ENCODE data around the gene HERC3. TPM values are rescaled to one million over a fixed set of nuclear protein-coding genes. Genes with fewer than 3 reads are reported as not detected.
"Not testable (repeated sequence)": the region's sequence is repeated elsewhere in the genome, so short reads cannot be mapped to it uniquely, and the experiment has no call there.

HERC3 gene
- total RNA-seq, 4 donors from 2014 or later: 37.4 to 75.4 (median 47.8) TPM

DNA sequence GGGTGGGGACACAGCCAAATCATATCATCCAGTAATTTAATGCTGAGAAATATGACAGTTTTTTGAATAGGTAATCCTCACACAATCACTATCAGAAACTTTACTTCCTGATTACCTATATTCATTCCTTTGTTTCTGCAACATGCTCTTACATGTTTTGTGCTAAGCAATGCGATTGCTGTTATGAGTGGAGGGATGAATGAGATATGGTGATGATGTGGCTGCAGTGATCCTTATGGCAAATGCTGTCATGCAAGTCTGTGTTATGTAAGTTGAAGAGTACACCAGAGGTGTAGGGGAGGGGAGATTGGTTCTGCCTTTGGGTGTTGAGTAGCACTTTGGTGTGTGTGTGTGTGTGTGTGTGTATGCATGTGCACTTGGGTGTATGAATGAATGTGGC, 14.6 kb downstream of the HERC3 start:
- Histone ChIP-seq H3K27ac (no peak overlapping the region), H3K36me3 (peaks cover 0 to 6% of the 10 kb centered on the region in 2 donors), H3K27me3 (no peaks in the 10 kb centered on the region), H3K4me3 (replicated peaks in 1 of 3) (no peak overlapping the region), H3K9me3 (no peaks in the 10 kb centered on the region), H3K4me1 (peaks cover 5 to 22% of the 10 kb centered on the region in 2 donors)
- no peak for DNase-seq
- intact Hi-C loops (cut with DNase I): no loop called here
- TF ChIP-seq, protein P1, sequence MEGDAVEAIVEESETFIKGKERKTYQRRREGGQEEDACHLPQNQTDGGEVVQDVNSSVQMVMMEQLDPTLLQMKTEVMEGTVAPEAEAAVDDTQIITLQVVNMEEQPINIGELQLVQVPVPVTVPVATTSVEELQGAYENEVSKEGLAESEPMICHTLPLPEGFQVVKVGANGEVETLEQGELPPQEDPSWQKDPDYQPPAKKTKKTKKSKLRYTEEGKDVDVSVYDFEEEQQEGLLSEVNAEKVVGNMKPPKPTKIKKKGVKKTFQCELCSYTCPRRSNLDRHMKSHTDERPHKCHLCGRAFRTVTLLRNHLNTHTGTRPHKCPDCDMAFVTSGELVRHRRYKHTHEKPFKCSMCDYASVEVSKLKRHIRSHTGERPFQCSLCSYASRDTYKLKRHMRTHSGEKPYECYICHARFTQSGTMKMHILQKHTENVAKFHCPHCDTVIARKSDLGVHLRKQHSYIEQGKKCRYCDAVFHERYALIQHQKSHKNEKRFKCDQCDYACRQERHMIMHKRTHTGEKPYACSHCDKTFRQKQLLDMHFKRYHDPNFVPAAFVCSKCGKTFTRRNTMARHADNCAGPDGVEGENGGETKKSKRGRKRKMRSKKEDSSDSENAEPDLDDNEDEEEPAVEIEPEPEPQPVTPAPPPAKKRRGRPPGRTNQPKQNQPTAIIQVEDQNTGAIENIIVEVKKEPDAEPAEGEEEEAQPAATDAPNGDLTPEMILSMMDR (IDR thresholded peaks at IDR 0.05): no peak
- no peak for TF ChIP-seq POLR2A (IDR thresholded peaks at IDR 0.05)
- 97 to 100% methylated on average over 1 of the region's 1 CpG for WGBS, 2 donors

DNA sequence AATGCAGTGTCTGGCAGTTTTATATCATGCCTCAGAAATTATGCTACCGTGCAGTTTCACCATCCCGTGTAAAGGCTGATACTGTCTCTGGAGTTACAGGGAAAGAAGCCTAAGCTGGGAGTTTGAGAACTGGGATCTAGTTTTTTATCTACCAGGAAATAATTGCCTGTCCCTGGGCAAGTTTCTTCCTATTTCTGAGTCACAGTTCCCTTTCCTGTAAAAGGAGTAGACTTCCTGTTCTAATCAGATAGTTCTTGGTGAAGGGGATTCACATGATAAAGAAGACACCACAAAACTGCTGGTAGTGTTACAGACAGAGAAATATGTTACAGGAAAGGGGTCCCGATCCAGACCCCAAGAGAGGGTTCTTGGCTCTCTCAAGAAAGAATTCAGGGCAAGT, 17.1 kb downstream of the HERC3 start:
- WGBS, 2 donors: 82 to 89% methylated on average over 3 of the region's 3 CpGs
- peaks cover 27 to 38% of the 10 kb centered on the region in 2 donors for H3K4me1 ChIP-seq

DNA sequence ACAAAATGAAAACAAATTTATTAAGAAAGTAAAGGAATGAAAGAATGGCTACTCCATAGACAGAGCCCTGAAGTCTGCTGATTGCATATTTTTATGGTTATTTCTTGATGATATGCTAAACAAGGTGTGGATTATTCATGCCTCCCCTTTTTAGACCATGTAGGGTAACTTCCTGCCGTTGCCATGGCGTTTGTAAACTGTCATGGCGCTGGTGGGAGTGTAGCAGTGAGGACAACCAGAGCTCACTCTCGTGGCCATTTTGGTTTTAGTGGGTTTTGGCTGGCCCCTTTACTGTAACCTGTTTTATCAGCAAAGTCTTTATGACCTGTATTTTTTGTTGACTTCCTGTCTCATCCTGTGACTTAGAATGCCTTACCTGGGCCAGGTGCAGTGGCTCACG, 17.5 kb downstream of the HERC3 start:
- H3K4me3 ChIP-seq (replicated peaks in 1 of 3); DNase-seq; H3K36me3 ChIP-seq; H3K27me3 ChIP-seq; H3K9me3 ChIP-seq; H3K27ac ChIP-seq; intact Hi-C loops (cut with DNase I): not testable (repeated sequence)
- peaks cover 27 to 39% of the 10 kb centered on the region in 2 donors for H3K4me1 ChIP-seq
- 97 to 98% methylated on average over 5 of the region's 5 CpGs for WGBS, 2 donors

More for the DNA sequence above, 17.1 kb downstream of the HERC3 start:
- Histone ChIP-seq H3K36me3 (peaks cover 0 to 6% of the 10 kb centered on the region in 2 donors), H3K9me3 (no peaks in the 10 kb centered on the region), H3K27me3 (no peaks in the 10 kb centered on the region), H3K27ac (no peak overlapping the region), H3K4me3 (replicated peaks in 1 of 3) (no peak overlapping the region)
- intact Hi-C loops (cut with DNase I): no loop called here
- DNase-seq: no peak
- no peak for TF ChIP-seq POLR2A (IDR thresholded peaks at IDR 0.05)
- TF ChIP-seq, protein P1 (IDR thresholded peaks at IDR 0.05): no peak

DNA sequence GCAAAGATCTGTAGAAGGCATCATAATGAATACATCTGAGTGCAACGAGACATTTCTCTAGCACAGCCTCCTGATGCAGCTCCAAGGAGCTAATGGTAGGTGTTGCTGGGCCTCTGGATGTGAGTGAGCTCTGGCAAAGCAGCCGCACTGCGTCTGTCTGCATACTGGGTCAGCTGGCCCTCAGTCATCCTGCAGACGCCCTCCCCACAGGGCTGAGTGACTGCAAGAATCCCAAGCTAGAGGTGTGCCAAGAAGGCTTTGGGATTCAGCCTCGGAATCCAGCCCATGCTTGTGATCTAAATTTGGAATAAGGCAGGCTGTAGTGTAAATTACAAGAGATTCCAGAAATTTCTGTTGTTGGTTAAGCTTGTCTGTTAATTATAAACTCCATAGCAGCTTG, 18.5 kb downstream of the HERC3 start:
- whole genome bisulfite sequencing, 2 donors: 71 to 73% methylated on average over 5 of the region's 5 CpGs
- H3K4me3 ChIP-seq (replicated peaks in 1 of 3): no peak overlapping the region
- intact Hi-C loops (cut with DNase I): no loop called here
- peak in 1 of 2 donors; percentile 11 for DNase-seq
- H3K4me1 ChIP-seq: peaks cover 27 to 40% of the 10 kb centered on the region in 2 donors
- peak overlapping the region in 2 of 3 donors; percentile 46 to 55 for H3K27ac ChIP-seq
- no peaks in the 10 kb centered on the region for H3K27me3 ChIP-seq
- TF ChIP-seq, protein P1 (IDR thresholded peaks at IDR 0.05): no peak
- TF ChIP-seq POLR2A (IDR thresholded peaks at IDR 0.05): no peak
- peaks cover 0 to 6% of the 10 kb centered on the region in 2 donors for H3K36me3 ChIP-seq
- no peaks in the 10 kb centered on the region for H3K9me3 ChIP-seq

DNA sequence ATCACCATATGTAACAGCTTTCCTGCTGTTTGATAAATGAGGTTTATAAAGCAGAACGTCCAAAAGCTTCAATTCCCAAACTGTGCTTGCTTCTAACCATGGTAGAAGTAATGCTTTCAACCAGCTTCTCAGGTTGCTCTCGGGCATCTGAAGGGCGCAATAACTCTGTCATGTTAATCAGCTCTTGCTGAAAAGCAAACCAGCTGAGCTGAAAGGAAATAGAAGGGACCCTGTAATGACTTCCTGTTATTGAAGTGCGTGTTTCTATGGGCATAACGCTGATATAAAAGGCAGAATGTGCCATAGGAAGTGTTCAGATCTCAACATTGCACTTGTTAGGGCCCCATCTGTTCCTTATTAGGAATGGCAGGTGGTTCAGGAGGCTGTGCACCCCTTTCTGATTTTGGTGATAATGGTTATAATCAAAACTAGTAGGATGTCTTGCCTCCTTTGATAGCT, 21.2 kb downstream of the HERC3 start:
- no peaks in the 10 kb centered on the region for H3K27me3 ChIP-seq
- H3K9me3 ChIP-seq: no peaks in the 10 kb centered on the region
- no peak overlapping the region for H3K4me3 ChIP-seq (replicated peaks in 1 of 3)
- H3K27ac ChIP-seq: peak overlapping the region in 2 of 3 donors; percentile 46 to 55
- WGBS, 2 donors: 51 to 69% methylated on average over 5 of the region's 5 CpGs
- TF ChIP-seq, protein P1 (IDR thresholded peaks at IDR 0.05): no peak
- TF ChIP-seq POLR2A (IDR thresholded peaks at IDR 0.05): no peak
- H3K36me3 ChIP-seq: no peaks in the 10 kb centered on the region
- no peak for DNase-seq
- H3K4me1 ChIP-seq: peaks cover 42 to 56% of the 10 kb centered on the region in 2 donors
- intact Hi-C loops (cut with DNase I): no loop called here

All from thyroid gland (tissue), 4 donors.